GM12865 (cell line): ENCODE results near the gene MTHFD2L.

Experiments
- DNase-seq: peaks from one replicate; pipeline ENCODE4 v3.0.0; 2010; ENCODE audit warnings: low read depth
- H3K4me3 ChIP-seq: 2 replicates; pipeline ENCODE4 v1.5.1; 2011; ENCODE audit warnings: mild to moderate bottlenecking, low read depth, low read length, control low read depth
- CTCF ChIP-seq: IDR thresholded peaks from 2 replicates; pipeline ENCODE4 v1.5.1; 2011; ENCODE audit warnings: low read length, control low read depth, low read depth, inconsistent platforms; ENCODE audit not compliant: insufficient read depth; ENCODE audit errors: missing control alignments

The MTHFD2L gene

GRCh38 chr4:74237425-74237966 is 79.6 kb downstream of the MTHFD2L start:
- no peak overlapping the region for H3K4me3 ChIP-seq
- DNase-seq: no peak
- no peak for TF ChIP-seq CTCF

GRCh38 chr4:74244049-74244448 is 86.1 kb downstream of the MTHFD2L start:
- DNase-seq: no peak
- H3K4me3 ChIP-seq: no peak overlapping the region
- no peak for TF ChIP-seq CTCF

- DNase-seq: no peak
- no peak for TF ChIP-seq CTCF
Observed at GRCh38 chr4:74252933-74253332, 95.0 kb downstream of the MTHFD2L start.

GRCh38 chr4:74254386-74254785 is 96.5 kb downstream of the MTHFD2L start:
- no peak for TF ChIP-seq CTCF
- H3K4me3 ChIP-seq: no peak overlapping the region
- DNase-seq: no peak

More at GRCh38 chr4:74252933-74253332, 95.0 kb downstream of the MTHFD2L start:
- no peak overlapping the region for H3K4me3 ChIP-seq

- no peak overlapping the region for H3K4me3 ChIP-seq
- no peak for TF ChIP-seq CTCF
- no peak for DNase-seq
Observed at GRCh38 chr4:74255096-74255495, 97.2 kb downstream of the MTHFD2L start.

GRCh38 chr4:74258963-74259362 is 101.0 kb downstream of the MTHFD2L start:
- no peak overlapping the region for H3K4me3 ChIP-seq
- TF ChIP-seq CTCF: no peak
- DNase-seq: no peak

- no peak overlapping the region for H3K4me3 ChIP-seq
- no peak for DNase-seq
- TF ChIP-seq CTCF: no peak
Observed at GRCh38 chr4:74260036-74260435, 102.1 kb downstream of the MTHFD2L start.
